ENCODE measurements around the gene REEP6. TPM values are rescaled to one million over a fixed set of nuclear protein-coding genes. Genes with fewer than 3 reads are reported as not detected.
"Not testable (repeated sequence)": the region's sequence is repeated elsewhere in the genome, so short reads cannot be mapped to it uniquely, and the experiment has no call there.

The REEP6 gene
- total and polyA plus RNA-seq, 4 donors, result 16.4 to 449 (median 201) TPM

DNA sequence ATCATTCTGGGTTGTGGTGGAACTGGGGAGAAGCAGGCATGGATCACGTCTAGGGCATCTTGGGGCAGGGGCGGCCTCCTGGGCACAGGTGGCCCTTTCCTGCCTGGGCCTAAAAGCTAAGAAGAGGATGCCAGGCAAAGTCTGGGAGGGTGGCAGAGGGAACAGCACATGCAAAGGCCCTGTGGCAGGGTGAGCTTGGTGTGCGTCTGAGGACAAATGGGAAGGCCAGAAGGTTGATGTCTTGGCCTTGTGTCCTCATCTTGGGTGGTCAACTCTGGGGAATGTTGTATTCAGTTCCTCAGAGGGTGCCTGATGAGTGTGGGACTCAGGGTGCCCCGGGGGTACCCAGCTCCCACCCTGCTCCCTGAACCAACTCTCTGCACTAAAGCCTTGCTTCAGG lies 27.5 kb downstream of the REEP6 start:
- Histone ChIP-seq H3K27me3 (ENCODE audit: control insufficient read depth in 4 of 4, insufficient read depth in 4 of 4, low read length in 3 of 4) (peaks cover 0 to 3% (median 3%) of the 10 kb centered on the region in 4 donors), H3K9me3 (ENCODE audit: control insufficient read depth in 4 of 4, low read length in 3 of 4) (no peaks in the 10 kb centered on the region), H3K4me3 (ENCODE audit: low read depth in 1 of 3, low read length in 3 of 3) (no peak overlapping the region), H3K36me3 (ENCODE audit: control insufficient read depth in 4 of 4, insufficient read depth in 3 of 4, low read depth in 1 of 4, low read length in 3 of 4) (no peaks in the 10 kb centered on the region), H3K9ac (ENCODE audit: low read depth in 1 of 2, low read length in 2 of 2) (no peak overlapping the region), H3K27ac (ENCODE audit: low read depth in 1 of 2, low read length in 2 of 2) (no peak overlapping the region), H3K4me1 (ENCODE audit: control insufficient read depth in 4 of 4, insufficient read depth in 4 of 4, low read length in 3 of 4) (peaks cover 0 to 4% (median 1%) of the 10 kb centered on the region in 4 donors)
- TF ChIP-seq RAD21 (IDR thresholded peaks at IDR 0.05), result no peak
- no peak for TF ChIP-seq FOXA2 (IDR thresholded peaks at IDR 0.05)
- TF ChIP-seq ZBTB33 (IDR thresholded peaks at IDR 0.05), result no peak
- TF ChIP-seq FOXA1 (IDR thresholded peaks at IDR 0.05), result no peak
- TF ChIP-seq RXRA (IDR thresholded peaks at IDR 0.05), result no peak
- no peak for TF ChIP-seq EGR1 (IDR thresholded peaks at IDR 0.05; ENCODE audit: low read depth in 2 of 2)
- TF ChIP-seq TAF1 (conservative IDR thresholded peaks at IDR 0.05), result no peak
- TF ChIP-seq, protein P1, sequence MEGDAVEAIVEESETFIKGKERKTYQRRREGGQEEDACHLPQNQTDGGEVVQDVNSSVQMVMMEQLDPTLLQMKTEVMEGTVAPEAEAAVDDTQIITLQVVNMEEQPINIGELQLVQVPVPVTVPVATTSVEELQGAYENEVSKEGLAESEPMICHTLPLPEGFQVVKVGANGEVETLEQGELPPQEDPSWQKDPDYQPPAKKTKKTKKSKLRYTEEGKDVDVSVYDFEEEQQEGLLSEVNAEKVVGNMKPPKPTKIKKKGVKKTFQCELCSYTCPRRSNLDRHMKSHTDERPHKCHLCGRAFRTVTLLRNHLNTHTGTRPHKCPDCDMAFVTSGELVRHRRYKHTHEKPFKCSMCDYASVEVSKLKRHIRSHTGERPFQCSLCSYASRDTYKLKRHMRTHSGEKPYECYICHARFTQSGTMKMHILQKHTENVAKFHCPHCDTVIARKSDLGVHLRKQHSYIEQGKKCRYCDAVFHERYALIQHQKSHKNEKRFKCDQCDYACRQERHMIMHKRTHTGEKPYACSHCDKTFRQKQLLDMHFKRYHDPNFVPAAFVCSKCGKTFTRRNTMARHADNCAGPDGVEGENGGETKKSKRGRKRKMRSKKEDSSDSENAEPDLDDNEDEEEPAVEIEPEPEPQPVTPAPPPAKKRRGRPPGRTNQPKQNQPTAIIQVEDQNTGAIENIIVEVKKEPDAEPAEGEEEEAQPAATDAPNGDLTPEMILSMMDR (IDR thresholded peaks at IDR 0.05; ENCODE audit: low read depth, low read length, missing input control), result no peak
- TF ChIP-seq HNF4G (IDR thresholded peaks at IDR 0.05), result no peak
- TF ChIP-seq SP1 (IDR thresholded peaks at IDR 0.05), result no peak
- TF ChIP-seq JUND (IDR thresholded peaks at IDR 0.05), result no peak
- no peak for TF ChIP-seq HNF4A (conservative IDR thresholded peaks at IDR 0.05)
- no peak for TF ChIP-seq YY1 (IDR thresholded peaks at IDR 0.05)
- no peak for DNase-seq (ENCODE audit: low spot score)
- WGBS, result 90% methylated on average over 4 of the region's 4 CpGs

- DNase-seq (ENCODE audit: low spot score); H3K36me3 ChIP-seq (ENCODE audit: control insufficient read depth in 4 of 4, insufficient read depth in 3 of 4, low read depth in 1 of 4, low read length in 3 of 4); H3K4me3 ChIP-seq (ENCODE audit: low read depth in 1 of 3, low read length in 3 of 3); H3K27ac ChIP-seq (ENCODE audit: low read depth in 1 of 2, low read length in 2 of 2); H3K4me1 ChIP-seq (ENCODE audit: control insufficient read depth in 4 of 4, insufficient read depth in 4 of 4, low read length in 3 of 4); H3K9ac ChIP-seq (ENCODE audit: low read depth in 1 of 2, low read length in 2 of 2); H3K9me3 ChIP-seq (ENCODE audit: control insufficient read depth in 4 of 4, low read length in 3 of 4): not testable (repeated sequence)
- 87% methylated on average over 8 of the region's 8 CpGs for WGBS
- H3K27me3 ChIP-seq (ENCODE audit: control insufficient read depth in 4 of 4, insufficient read depth in 4 of 4, low read length in 3 of 4), result peaks cover 0 to 12% (median 5%) of the 10 kb centered on the region in 4 donors
These were observed 28.8 kb downstream of the REEP6 start for GRCh38 chr19:1519802-1520201.

DNA sequence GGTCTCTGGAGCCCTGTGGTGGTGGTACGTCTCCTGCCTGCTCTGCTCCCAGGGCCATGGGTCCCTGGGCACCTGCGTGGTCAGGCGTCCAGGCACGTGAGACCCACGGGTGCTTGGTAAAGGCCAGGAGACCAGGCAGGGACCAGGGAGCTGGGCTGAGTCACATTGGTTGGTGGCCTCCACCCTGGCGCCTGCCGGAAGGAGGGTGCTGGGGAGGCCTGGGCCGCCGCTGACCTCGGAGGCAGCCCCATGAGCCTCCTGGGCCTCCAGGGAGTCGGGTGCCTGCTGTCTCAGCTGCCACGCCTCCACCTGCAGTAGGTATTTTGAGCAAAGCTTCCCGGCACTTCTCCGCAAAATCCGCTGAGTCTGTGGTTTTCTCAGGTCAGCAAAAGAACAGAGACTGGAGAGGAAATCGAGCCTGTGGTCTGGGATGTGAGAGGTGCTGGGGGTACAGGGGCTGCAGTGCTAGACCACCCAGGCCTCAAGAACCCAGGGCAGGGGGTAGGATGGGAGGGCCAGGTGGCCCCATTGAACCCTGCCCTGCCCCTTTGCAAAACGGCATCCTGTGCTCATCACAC lies 29.3 kb downstream of the REEP6 start:
- no peaks in the 10 kb centered on the region for H3K9me3 ChIP-seq (ENCODE audit: control insufficient read depth in 4 of 4, low read length in 3 of 4)
- 71% methylated on average over 17 of the region's 17 CpGs for WGBS
- TF ChIP-seq, protein P2, sequence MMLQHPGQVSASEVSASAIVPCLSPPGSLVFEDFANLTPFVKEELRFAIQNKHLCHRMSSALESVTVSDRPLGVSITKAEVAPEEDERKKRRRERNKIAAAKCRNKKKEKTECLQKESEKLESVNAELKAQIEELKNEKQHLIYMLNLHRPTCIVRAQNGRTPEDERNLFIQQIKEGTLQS (IDR thresholded peaks at IDR 0.05), result no peak
- TF ChIP-seq MAX (IDR thresholded peaks at IDR 0.05), result no peak
- no peak overlapping the region for H3K27ac ChIP-seq (ENCODE audit: low read depth in 1 of 2, low read length in 2 of 2)
- H3K4me1 ChIP-seq (ENCODE audit: control insufficient read depth in 4 of 4, insufficient read depth in 4 of 4, low read length in 3 of 4), result peaks cover 0 to 5% (median 2%) of the 10 kb centered on the region in 4 donors
- no peak overlapping the region for H3K4me3 ChIP-seq (ENCODE audit: low read depth in 1 of 3, low read length in 3 of 3)
- H3K27me3 ChIP-seq (ENCODE audit: control insufficient read depth in 4 of 4, insufficient read depth in 4 of 4, low read length in 3 of 4), result peaks cover 0 to 17% (median 4%) of the 10 kb centered on the region in 4 donors
- no peak overlapping the region for H3K9ac ChIP-seq (ENCODE audit: low read depth in 1 of 2, low read length in 2 of 2)
- DNase-seq (ENCODE audit: low spot score), result no peak
- no peaks in the 10 kb centered on the region for H3K36me3 ChIP-seq (ENCODE audit: control insufficient read depth in 4 of 4, insufficient read depth in 3 of 4, low read depth in 1 of 4, low read length in 3 of 4)
